ENCODE results near the gene RNF215.
A peak's percentile ranks its signal among the peaks of the same experiment; 100 is the strongest.
"Not testable (repeated sequence)": the region's sequence is repeated elsewhere in the genome, so short reads cannot be mapped to it uniquely, and the experiment has no call there.

Gene RNF215

GRCh38 chr22:30361916-30362650 is 25.1 kb downstream of the RNF215 start:
- DNase-seq (ENCODE audit: low spot score) = no peak

DNA sequence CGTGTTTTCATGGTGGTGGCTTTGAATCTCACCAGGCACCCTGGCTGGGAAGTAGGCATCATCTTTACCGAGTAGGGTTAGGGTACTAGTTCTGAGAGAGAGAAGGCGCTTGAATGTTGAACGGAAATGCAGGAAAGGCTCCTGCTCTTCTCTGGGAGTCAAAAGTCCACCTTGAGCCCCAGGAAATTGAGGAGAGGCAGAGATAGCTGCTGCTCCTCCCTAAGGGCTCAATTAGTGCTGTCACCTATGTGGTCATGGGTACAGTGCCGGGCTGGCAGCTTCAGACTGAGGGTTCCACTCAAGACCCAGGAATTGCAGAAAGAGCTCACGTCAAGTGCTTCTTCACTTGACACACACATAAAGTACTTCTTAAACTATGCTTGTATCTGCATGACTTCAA is 28.7 kb downstream of the RNF215 start:
- DNase-seq (ENCODE audit: low spot score) = no peak

GRCh38 chr22:30357650-30358215 is 29.5 kb downstream of the RNF215 start:
- DNase-seq (ENCODE audit: low spot score) = no peak

GRCh38 chr22:30357236-30357570 is 30.0 kb downstream of the RNF215 start:
- no peak for DNase-seq (ENCODE audit: low spot score)

DNA sequence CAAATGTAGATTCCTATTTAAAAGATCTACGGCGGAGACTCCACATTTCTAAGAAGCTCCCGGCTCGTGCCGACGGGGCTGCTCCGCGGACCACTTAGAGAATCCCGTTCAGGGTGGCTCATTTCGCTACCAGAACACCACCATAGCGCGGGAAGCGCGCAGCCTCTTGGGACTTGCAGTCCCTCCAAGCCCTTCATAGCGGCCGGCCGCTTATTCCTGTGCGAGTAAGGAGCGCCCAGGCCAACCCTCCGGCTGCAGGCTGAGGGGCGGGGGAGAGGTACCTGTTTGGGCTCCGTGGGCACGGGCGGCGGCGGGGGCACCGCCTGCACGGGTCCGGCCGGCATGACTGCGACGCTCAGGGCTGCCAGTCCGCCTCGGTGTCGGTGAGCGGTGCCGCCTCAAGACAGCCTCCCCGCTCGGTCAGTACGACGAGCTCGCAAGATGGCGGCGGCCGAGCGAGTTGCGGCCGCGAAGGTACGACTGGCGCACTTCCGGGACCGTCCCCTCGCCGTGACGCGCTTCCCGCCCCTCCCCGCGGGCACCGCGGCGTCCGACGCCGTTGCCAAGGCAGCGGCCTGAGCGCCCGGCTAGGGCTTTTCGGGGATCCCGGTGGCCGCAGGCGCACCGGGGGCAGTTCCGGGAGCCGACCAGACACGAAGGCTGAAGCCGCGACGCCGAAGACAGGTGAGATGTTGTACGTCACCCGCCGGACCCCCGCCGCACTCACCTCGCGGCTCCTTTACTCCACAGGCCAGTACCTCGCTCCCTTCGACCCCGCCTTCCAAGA is 30.6 kb downstream of the RNF215 start, which contains the start of the genes CCDC157 and SF3A1:
CCDC157 (plus strand) TSS at position 559 of the 787 bp plus-strand sequence. CDS start 8,994 bp downstream, outside the sequence.
SF3A1 (minus strand) TSS at position 446 of the 787 bp plus-strand sequence; CDS start at position 344, 102 bp downstream.
- DNase-seq (ENCODE audit: low spot score) = peak; percentile 92

GRCh38 chr22:30354644-30355043 is 32.6 kb downstream of the RNF215 start:
- no peak for DNase-seq (ENCODE audit: low spot score)

GRCh38 chr22:30351226-30351625 is 36.0 kb downstream of the RNF215 start:
- no peak for DNase-seq (ENCODE audit: low spot score)

DNA sequence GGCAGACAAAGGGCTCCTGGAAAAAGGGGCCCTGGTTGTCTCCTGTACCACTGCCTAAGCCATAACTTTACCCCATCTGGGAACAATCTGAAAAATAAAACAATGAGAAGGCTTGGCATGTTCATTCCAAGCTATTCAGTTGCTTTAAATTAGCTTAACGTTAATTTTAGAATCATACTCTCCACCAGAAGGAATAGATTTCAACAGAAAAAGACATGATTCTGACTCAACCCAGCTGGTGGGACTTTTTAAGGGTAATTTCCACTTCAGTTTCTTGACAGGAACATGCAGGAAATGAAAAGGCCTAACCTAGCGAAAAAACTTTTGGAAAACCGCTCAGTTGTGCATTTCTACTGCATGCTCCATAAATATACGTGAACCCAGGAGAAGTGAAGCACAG is 38.4 kb downstream of the RNF215 start:
- DNase-seq (ENCODE audit: low spot score) = no peak

DNA sequence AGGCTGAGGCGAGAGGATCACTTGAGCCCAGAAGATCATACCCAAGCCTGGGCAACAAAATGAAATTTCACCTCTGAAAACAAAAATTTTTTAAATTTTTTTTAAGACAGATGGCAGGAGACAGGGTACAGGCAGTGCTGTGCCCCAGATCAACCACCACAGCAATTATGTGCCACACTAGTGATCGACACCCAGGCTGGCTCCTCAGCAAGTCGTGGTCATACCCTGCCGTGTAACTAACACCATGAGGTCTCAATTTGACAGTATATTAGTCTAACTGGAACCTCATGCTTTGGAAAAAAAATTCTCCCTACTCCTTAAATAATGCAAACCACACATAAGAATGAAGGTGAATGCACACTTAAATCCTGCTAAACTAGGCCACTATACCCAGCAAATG is 38.8 kb downstream of the RNF215 start:
- no peak for DNase-seq (ENCODE audit: low spot score)

GRCh38 chr22:30347255-30347892 is 39.8 kb downstream of the RNF215 start:
- DNase-seq (ENCODE audit: low spot score) = no peak

GRCh38 chr22:30344447-30345200 is 42.6 kb downstream of the RNF215 start:
- no peak for DNase-seq (ENCODE audit: low spot score)

DNA sequence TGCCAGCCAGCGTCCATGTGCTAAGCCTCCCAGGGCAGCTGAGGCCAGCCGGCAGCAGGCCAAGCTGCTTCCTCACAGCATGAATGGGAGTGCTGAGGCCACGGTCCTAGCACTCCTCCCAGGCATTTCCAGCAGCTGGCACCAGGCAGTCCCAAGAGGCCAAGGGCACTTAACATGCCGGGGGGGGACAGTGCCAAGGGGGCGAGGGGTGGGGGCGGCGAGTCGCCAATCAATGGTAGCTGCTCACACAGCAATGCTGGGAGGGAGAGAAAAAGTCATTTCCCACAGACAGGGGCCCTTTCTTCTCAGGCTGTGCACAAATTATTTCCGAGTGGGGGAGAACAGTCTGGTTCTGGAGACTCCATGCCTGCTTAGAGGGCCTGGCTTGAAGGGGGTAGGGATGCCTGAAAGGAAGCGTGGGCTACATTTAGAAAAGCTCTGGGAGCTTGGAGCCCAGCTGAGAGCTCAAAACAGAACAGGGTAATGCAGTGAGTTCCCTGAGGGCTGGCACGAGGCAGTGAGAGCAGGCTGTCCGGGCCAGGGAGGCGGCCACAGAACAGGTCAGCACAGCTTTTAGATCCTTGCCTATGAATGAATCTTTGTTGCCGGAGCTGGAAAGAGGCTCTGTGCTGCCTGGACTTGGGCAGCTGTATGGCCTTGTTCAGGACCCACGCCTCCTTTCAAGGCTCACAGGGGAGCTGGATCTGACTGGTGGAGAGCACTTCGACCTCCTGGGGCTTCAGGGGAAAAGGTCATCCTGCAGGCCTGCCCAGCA is 46.1 kb downstream of the RNF215 start:
- DNase-seq (ENCODE audit: low spot score) = peak; percentile 53

DNA sequence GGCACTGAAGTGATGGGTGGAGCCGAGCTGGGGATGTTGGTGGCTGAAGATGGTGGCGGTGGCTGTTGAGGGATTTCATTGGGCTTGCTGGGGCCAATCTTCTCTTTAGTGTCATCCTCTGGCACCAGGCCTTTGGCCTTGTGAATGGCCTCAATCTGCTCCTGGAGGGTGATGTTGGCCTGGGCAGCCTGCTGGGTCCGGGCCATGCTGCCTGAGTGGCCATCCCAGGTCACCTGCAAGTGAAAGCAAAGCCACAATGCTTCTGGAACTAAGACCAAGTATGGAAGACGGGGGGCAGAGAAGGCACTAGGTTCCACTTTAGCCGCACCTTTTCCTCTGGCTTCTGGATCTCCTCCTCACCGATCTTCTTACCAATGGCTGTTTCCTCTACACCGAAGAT is 48.4 kb downstream of the RNF215 start:
- DNase-seq (ENCODE audit: low spot score) = no peak

DNA sequence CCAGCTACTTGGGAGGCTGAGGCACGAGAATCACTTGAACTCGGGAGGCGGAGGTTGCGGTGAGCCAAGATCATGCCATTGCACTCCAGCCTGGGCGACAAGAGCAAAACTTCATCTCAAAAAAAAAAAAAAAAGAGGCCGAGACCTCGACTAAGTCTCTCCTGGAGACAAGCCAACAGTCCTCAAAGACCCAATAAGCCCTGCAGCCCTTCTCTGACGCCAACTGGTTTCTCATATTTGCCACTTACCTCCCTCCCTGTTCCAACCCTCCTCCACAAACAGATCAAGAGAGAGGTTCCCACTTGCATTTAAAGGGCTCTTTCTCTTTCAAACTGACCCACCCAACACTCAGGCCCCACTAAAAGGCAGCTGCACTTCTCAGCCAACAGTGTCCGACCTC is 48.9 kb downstream of the RNF215 start:
- DNase-seq (ENCODE audit: low spot score) = not testable (repeated sequence)

GRCh38 chr22:30337461-30337778 is 49.8 kb downstream of the RNF215 start:
- DNase-seq (ENCODE audit: low spot score) = no peak

DNA sequence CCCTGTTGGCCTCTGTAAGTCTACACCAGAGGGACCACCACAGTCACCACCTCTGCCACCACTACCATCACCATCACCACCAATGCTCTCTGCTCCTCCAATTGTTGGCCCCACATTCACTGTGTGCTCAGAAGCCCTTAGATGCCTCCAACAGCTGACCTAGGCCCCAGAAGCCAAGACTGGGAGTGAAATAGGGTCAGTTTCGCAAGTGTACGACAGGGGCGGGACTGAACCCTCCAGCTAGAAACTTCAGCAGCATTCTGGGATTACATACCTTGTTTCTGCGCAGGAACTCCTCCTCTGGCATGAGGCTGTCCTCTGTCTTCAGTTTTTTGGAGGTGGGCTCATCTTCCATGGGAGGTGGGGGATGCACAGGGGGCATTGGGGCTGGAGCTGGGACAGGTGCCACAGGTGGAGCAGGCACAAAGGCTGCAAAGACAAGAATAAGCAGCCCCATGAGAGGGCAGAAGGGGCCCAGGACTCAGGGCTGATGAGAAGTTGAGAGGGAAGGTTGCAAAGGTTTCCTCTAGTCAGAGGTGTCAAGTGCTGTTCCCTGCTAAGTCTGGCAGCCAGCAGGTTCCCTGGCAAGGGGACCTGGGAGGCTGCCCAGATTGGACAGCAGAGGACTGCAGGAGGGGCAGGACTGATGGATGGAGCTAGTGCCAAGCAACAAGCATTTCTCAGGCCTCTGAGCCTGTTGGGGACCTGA is 50.3 kb downstream of the RNF215 start:
- DNase-seq (ENCODE audit: low spot score) = peak; percentile 90

GRCh38 chr22:30335236-30335635 is 52.0 kb downstream of the RNF215 start:
- no peak for DNase-seq (ENCODE audit: low spot score)

- no peak for DNase-seq (ENCODE audit: low spot score)
These were observed 52.6 kb downstream of the RNF215 start for GRCh38 chr22:30334646-30335045.

DNA sequence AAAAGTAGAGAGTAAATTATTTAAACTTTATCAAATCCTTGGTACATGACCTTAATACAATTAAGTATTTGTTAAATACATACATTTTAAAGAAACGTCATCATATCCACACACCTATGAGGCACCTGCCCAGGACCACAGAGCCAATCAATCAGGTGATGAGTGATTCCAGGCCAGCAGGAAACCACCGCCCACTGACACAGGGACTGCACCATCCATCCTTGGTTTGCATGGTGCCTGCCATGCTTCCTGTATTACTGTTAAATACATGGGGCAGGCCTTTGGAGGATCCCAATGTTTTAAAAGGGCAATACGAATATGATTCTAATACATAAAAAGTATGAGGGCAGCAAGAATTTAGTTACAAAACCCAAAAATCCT is 53.5 kb downstream of the RNF215 start:
- no peak for DNase-seq (ENCODE audit: low spot score)

- no peak for DNase-seq (ENCODE audit: low spot score)
These were observed 54.1 kb downstream of the RNF215 start for GRCh38 chr22:30332994-30333706.
